NCI-H1930 (cell line): Measurements from ENCODE around the gene PADI2.

Experiments
- DNase-seq, 2 experiments: peaks; one replicate each; lab custom pipeline; 2025; lab: John Stamatoyannopoulos, UW

The PADI2 gene

DNA sequence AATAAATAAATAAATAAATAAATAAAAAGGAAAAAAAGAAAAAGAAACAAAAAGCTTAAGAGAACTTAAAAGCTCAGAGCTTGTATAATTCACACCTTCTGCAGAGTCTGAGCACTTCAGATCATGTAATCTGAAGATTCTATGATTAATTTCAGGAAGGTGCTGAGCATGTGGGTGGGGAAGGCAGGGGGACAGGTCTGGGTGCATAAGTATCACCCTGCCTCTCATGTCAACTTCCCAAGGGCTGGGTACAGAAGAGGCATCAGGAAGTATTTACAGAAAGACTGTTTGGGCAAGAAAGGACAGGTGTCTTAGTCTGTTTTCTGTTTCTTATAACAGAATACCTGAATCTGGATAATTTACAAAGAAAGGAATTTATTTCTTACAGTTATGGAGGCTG lies 20.4 kb upstream of the PADI2 start:
- no peak for DNase-seq

DNA sequence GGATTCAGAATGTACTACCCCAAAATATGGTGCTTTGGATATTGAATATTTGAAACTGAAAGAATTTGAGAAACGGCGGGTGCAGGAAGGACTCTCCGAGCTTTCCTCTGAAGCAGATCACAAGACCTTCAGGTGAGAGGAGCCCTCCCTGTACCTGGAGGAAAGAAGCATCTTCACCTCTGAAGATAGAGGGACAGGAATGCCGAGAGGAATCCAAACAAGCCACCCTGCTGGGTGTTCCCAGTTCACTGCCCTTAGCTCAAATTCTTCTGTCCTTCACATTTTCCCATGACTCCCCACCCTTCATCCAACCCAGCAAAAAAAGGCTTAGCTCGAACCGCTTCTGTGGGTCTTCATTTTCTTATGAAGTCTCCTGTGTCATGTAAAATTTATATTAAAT lies 18.2 kb upstream of the PADI2 start:
- DNase-seq = no peak

DNA sequence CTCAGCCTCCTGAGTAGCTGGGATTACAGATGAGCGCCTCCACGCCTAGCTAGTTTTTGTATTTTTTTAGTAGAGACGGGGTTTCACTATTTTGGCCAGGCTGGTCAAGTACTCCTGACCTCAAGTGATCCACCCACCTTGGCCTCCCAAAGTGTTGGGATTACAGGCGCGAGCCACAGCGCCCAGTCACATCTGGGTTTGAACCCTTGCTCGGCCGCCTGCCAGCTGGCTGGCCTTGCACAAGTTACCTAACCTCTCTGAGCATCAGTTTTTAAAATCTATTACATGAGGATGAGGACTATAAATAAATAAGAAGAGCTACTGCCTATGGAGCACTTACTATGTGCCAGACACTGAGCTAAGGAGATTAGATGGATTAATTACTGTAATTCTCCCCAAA lies 17.7 kb upstream of the PADI2 start:
- no peak for DNase-seq

DNA sequence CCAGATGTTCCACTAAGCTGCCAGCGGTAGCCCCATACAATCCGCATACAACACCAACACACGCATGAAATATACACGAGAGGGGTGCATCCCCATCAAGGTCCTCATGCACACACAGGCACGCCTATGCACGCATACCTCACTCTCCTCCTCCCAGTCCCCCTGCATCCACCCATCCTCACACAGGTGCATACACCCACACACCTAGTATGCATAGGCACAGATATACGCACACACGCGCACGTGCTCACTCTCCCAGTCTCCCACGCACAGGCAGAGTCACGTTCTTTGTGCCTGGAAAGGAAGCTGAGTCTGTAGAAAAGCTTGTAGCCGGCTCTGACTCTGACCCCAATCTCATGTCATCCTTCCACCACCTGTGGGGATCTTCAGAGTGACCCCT lies 16.9 kb upstream of the PADI2 start:
- DNase-seq = no peak

DNA sequence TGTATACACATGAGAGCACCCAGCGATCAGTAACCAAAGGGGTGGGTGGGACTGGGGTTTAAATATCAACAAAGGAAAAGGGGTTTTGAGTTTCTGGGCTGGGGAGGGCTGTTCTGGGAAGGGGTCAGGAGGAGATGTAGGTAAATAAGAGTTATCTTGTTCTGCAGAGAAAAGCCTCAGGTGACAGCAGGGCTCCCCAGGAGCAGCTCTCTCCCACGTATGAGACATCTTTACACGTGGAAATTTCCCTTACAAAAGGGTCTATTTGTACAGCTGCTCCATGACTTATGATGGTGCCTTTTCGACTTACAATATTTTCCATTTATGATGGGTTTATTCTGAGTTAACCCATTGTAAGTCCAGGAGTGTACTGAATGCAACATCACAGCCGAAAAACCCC lies 16.3 kb upstream of the PADI2 start:
- DNase-seq = no peak

DNA sequence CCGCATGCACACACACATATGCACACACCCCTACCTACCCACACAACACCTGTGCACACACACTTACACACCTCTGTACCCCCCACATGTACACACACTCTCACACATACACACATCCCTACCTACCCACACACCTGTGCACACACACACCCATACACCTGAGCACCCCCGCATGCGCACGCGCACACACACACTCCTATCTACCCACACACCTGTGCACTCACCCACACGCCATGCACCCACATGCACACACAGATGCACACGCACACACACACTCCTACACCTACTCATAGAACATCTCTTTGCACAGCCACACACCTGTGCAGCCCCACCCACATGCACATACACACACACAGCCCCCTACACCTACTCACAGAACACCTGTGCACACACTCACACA lies 15.5 kb upstream of the PADI2 start:
- no peak for DNase-seq

DNA sequence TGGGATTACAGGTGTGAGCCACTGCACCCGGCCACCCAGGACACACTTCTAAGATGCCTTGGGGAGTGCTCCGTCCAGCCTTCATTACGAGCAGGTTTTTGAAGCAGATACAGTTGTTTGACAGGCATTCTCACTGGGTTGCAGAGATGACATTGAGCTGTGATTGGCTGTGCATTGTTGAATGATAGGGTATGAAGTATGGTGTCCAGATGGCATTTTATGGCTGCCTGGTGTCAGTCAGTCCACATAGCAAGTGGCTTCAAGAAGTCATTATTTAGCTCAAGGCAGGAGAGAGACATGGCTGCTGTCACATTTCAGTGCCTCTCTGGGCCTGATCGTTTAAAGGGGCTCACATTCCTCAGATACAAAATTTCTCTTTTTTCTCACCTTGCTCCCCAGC lies 14.8 kb upstream of the PADI2 start:
- no peak for DNase-seq

DNA sequence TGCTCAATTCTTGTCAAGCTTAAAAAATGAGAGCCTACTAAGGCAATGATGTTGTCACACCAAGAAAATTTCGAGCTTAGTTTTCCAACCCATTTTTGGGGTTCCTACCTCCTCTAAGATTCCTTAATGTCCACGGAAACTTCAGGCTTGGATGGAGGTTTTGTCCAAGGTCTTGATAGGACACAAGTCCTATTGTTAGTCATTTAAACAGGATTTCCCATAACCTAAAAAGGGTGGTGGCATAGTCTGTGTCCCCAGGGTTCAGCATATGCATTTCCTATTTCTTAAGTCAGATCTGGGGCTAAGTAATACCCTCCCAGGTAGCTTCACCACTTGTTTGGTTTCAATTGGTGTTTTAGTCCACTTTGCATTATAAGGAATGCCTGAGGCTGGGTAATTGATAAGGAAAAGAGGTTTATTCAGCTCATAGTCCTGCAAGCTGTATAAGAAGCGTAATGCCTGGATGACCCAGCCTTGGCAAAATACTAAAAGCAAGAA lies 10.9 kb upstream of the PADI2 start:
- no peak for DNase-seq

DNA sequence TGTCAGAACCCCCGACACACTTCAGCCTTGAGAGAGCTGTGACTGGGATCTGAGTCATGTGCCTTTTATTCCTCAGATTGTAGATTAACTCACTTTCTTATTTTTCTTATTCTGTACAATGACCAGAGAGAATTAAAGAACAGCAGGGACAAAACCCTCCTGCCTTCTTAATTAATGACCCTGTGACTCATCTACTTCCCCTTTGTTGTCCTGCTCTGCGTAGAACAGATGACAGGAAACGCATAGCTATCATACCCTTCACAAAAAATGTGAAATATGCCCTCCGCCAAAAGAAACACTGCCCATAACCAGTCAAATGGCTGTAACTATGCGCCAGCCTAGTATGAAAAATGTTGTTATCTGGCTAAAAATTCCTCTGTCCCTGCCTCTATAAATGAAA lies 9.1 kb upstream of the PADI2 start:
- DNase-seq = no peak

DNA sequence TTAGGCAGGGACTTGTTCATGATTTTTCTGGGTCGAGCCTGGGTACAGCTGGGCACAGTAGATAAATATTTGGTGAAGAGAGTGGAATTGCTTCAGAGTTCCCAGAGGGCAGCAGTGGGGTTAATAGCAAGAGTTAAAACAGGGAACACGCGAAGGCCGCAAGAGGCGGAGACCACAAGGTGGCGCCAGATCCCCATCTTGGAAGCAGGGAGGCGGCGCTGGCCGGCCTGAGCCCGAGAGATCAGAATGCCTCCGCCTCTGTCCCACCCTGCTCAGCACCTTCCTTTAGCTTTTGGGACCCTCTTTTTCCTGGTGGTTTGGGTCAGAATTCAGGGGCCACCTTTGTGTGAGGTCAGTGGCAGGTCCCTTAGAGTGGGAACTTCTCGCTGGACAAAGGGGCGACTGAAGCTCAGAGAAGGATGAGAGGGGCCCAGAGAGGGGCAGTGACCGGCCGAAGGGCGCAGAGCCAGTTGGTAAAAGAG lies 6.5 kb upstream of the PADI2 start:
- peak; percentile 47 to 66 for DNase-seq

DNA sequence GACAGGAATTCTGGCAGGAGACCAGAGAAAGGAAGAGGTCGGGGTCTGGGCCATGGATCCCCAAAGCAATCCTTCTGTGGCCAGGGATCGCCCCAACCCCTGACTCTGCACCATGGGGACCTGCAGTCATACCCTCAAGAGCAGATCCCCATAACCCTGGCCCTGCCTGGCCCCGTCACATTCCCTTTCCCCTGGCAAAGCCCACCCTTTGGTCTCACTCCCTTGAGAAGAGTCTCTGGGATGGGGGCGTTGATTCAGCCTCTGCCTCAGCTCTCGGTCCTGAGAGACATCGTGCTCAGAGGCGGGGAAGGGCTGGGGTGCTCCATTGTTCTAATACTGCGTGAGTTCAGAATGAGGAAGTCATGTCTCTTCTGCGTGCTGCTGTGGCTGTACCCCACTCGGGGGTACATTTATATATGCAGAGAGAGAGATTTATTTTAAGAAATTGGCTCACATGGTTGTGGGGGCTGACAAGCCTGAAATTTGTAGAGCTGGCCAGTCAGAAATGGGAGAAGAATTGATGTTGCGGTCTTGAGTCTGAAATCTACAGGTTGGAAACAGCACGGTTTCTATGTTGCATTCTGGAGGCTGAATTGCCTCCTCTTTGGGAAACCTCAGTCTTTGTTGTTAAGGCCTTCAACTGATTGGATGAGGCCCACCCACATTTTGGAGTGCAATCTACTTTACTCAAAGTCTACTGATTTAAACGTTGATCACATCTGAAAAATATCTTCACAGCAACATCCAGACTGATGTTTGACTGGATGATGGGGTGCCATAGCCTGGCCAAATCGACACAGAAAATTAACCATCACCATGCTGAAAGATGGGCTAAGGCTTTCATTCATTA lies 4.2 kb upstream of the PADI2 start:
- no peak for DNase-seq

DNA sequence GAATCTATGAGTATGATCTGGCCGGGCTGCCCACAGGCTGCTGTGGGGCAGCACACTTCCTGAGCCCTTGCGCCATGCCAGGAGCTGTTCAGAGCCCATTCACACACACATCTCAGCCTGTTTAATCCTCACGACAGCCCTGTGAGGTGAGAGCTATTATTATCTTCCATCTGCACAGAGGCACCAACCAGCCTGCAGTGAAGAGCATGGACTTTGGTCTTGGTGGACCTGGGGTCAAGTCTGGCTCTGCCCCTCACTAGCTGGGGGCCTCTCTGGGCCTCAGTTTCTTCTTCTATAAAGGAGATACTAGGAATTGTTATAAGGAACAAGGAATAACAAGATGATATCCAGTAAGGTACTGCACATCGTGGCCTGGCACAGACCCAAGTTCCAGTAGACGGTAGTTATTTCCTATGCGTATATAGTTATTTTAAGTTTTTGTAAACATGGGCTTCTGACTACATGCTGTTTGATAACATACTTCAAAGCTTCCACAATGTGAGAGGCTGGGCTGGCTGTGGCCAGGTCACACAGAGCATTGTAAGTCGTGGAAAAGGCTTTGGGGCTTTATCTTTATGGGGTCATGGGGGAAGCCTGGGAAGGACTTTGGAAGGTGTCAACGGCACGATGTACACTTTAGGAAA lies 3.4 kb upstream of the PADI2 start:
- no peak for DNase-seq

DNA sequence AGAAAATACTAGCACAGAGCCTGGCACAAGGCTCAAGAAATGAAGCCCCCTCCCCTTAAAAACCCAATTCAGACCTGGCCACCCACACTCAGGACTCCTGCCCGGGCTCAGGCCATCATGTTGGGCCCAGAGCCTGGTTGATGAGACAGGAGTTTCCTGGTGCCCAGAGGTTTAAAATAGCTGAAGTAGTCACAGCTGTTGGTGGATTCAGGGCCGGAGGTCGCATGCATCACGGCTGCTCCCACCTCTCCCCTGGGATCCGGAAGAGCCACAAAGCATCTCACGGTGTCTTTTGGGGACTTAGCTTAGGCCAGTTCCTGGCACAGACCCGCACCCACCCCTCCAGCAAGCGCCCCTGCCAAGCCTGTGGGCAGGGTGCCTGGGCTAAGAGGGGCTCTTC lies 2.6 kb upstream of the PADI2 start:
- DNase-seq = no peak

DNA sequence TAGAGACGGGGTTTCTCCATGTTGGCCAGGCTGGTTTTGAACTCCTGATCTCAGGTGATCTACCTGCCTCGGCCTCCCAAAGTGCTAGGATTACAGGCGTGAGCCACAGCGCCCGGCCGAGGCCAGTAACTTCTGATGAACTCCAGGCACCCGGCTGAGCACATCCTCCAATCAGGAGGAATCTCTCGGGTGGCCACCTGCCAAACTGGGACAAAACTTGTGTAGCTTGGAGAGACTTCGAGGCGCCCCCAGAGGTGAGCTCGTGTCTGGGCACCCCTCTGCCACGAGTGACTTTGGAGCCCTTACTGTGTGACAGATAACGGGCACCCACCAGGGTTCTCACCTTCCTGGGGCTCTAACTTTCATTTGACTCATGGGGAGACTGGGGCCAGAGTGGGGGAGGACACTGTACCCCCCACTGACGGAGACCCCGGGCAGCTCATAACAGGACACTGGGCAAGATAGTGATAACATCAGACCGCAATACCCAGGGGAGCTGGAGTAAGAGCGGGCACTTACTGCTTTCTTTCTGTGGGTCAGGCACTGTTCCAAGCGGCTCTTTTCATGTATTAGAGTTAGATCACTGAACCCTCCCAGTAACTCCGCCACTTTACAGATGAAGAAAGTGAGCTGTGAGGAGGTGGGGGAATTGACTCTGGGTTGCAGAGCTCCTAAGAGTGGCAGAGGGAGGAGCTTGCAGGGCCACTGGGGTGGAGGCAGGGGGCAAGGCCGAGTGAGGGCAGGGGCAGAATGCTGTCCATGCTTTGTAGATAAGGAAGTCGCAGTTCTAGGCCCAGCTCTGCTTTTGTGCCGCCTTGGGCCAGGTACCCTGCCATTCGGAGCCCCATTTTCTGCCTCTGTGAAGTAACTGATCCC lies 1.9 kb upstream of the PADI2 start:
- DNase-seq = no peak

DNA sequence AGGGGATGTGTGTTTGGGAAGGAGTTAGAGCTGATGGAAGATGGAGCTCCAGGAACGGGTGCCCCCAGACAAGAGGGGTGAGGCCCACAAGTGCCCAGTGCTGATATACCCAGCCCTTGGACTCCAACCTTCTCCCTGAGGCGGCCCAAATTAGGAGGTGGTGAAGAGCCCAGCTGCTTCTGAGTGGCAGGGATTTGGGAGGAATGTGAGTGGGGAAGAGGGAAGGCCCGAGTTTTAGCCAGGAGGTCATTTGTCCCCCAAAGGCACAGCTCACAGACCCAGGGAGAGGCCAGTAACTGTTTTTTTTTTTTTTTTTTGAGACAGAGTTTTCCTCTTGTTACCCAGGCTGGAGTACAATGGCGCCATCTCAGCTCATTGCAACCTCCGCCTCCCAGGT lies 1.2 kb upstream of the PADI2 start:
- no peak for DNase-seq

DNA sequence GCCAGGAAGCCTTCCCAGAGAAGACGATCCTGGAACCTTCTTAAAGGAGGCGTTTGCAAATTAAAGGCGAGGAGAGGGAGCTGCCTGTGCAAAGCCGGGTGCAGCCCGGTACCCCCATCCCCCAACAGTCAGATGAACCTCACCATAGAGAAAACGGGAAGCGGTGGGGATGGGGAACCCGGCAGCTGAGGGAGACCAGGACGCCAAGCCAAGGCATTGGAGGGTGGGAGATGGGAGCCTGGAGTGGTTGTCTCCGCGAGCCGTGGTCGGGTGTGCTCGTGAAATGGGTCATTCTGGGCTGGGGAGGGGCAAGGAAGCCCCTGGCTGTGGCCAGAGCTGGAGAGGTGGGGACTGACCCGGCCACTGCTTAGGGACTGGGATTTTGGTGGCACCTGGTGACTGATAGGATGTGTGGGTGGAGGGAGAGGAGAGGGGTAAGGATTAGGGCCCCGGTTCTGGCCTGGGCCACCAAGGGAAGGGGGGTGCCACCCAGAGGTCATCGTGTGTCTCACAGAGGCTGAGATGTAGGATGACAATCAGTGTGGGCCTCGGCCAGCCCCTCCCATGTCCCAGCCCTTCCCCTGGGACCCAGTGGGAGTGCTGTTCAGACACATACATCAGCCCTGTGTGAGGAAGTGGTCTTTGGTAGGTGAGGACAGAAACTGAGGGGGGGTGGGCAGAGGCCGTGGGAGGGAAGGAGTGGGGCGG lies 676 bp upstream of the PADI2 start:
- no peak for DNase-seq

DNA sequence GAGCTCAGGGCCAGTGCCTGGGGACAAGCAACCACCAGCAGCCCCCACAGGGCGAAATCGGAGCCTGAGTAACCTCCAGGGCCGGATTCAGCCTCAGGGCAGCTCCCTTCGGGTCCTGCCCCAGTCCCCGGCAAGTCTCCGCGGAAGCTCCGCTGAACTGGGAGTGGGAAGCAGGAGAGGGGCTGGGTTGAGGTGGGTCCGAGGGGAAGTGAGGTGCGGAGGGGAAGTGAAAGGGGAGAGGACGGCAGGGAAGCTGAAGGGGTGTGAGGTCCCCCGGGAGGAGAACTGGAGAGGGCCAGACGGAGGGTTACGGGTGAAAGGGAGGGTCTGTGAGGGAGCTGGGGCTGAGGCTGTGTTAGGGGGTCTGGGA lies 560 bp downstream of the PADI2 start:
- DNase-seq = no peak

DNA sequence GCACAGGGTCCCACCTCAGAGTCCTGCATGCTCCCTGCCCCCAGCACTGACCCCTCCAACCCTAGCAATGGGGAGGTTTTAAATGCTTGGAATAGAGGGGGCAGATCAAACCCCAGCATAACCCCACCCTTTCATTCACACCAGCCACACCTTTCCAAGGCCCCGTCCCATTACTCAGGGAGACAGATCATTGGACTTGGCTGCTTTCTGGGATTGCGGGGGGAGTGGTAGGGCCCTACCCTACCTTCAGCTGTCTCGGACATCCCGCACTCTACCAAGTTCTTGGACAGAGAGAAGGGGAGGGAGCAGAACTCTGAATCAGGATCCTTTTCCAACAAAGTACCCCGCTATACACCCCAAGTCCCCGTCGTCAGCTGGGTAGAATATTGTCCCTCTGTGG lies 983 bp downstream of the PADI2 start:
- no peak for DNase-seq

DNA sequence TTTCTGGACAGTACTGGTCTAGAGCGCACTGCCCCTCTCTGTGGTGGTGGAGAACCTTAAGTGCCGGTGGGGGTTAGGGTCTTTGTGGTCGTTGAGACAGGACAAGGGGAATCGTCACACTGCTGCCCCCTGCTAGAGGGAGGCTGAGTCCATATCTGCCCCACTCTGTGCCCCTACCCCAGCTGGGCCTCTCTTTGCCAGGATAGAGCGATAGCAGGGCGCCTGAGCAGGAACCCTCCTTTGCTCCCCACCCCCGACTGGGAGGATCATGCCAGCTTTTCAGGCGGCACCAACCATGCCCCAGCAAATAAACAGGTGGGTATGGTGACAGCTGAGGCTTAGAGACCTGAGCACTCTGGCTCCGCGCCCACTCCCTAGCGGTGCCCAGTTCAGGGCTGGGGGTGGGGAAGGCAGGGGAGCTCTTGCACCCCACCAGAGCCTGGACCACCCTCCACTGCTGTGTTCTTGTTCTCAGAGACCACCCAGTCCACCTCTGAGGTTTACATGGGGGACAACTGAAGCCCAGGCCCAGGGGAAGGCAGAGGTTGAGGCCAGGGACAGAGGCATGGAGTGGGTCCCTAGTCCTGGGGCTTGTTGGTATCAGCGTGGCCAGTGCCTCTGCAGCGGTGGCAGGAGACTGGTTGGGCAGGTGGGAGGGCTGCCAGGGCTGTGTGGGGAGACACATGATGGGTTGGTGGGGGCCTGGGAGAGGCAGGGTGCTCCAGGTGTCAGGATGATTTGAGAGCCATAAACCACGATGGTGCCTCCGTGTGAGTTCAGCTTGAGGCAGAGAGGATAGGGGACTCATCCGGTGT lies 1.6 kb downstream of the PADI2 start:
- DNase-seq = no peak

DNA sequence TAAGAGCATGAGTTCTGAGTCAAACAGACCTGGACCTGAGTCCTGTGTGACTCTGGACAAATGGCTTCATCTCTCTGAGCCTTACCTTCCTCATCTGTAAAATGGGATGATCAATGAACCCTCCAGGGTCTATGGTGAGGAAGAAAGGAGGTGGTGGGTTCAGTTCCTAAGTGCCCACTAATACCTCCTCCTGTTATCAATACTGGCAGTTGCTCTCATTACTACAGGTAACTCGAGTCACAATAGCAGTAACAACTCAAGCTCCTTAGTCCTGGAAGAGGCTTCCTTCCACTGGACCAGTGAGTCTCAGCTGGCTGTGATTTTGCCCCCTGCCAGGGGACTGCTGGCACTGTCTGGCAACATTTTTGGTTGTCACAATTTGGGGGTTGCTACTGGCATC lies 2.6 kb downstream of the PADI2 start:
- DNase-seq = no peak

DNA sequence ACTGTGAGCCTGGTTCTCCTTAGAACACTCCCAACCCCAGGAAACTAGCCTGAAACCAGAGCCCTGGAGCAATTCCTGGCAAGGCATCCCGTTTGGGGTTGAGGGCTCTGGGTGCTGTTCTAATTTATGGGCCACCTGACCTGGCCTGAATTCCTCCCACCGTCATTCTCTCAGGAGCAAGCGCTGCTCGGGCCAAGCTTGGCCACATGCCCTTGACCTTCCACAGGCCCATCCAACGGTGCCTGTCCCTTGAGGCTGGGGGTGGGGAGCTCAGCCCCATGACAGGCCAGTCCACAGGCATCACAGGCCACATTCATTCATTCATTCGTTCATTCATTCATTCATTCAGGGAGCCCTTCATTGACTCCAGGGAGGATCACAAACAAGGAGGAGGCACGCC lies 5.3 kb downstream of the PADI2 start:
- DNase-seq = no peak
